Memory B cell (primary cell): Measurements from ENCODE around the gene ATXN2.
"Not testable (repeated sequence)": the region's sequence is repeated elsewhere in the genome, so short reads cannot be mapped to it uniquely, and the experiment has no call there.

Source experiments
- ATAC-seq: fragments of 150-1000 bp; cut with Tn5 transposase; 2 replicates; pipeline ENCODE4 v1.10.0; 2021; ENCODE audit warnings: low read depth, mild to moderate bottlenecking, moderate library complexity
- DNase-seq, 2 donors: peaks; one replicate each; pipeline ENCODE4 v3.0.0; 2022; ENCODE audit warnings: low spot score in 2 of 2
- H3K27ac Mint-ChIP-seq: one replicate; pipeline ENCODE4 v1.8.0; 2022; ENCODE audit warnings: mild to moderate bottlenecking, moderate library complexity, mixed read lengths
- H3K27me3 Mint-ChIP-seq: one replicate; pipeline ENCODE4 v1.8.0; 2022; ENCODE audit warnings: mixed read lengths
- H3K36me3 Mint-ChIP-seq: one replicate; pipeline ENCODE4 v1.8.0; 2022; ENCODE audit warnings: mild to moderate bottlenecking, mixed read lengths
- H3K4me1 Mint-ChIP-seq: one replicate; pipeline ENCODE4 v1.8.0; 2022; ENCODE audit warnings: mixed read lengths
- H3K4me3 Mint-ChIP-seq: one replicate; pipeline ENCODE4 v1.8.0; 2022; ENCODE audit warnings: mild to moderate bottlenecking, moderate library complexity, mixed read lengths
- H3K9me3 Mint-ChIP-seq: one replicate; pipeline ENCODE4 v1.8.0; 2022; ENCODE audit warnings: mixed read lengths

The ATXN2 gene

GRCh38 chr12:111482462-111482861 is 116.7 kb downstream of the ATXN2 start:
- no peak overlapping the region for H3K4me3 Mint-ChIP-seq
- no peaks in the 10 kb centered on the region for H3K4me1 Mint-ChIP-seq
- no peaks in the 10 kb centered on the region for H3K27me3 Mint-ChIP-seq
- DNase-seq: no peak
- no peak overlapping the region for H3K27ac Mint-ChIP-seq
- H3K36me3 Mint-ChIP-seq: peaks cover 14% of the 10 kb centered on the region
- H3K9me3 Mint-ChIP-seq: no peaks in the 10 kb centered on the region
- no peak for ATAC-seq

GRCh38 chr12:111471236-111471635 is 127.9 kb downstream of the ATXN2 start:
- Mint-ChIP-seq H3K36me3 (peaks cover 21% of the 10 kb centered on the region), H3K9me3 (no peaks in the 10 kb centered on the region), H3K4me3 (no peak overlapping the region), H3K4me1 (no peaks in the 10 kb centered on the region), H3K27ac (peak overlapping the region; percentile 55), H3K27me3 (no peaks in the 10 kb centered on the region)
- ATAC-seq: no peak
- no peak for DNase-seq

DNA sequence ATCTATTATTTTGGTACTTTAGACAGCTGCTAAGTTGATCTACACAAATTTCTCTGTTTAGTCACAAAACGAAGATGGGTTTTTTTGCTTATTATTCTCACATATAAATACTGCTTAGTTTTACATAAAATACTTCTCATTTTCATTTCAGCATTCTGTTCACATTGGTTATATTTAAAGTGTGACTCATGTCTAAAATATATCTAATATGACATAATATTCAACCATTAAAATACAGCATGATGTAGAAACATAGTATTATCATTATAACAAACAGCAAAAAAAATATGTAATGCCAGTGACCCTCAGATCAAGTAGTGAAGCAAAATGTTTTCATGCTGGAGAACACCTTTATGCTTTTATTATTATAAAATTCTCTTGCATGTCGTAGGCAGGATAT is 129.7 kb downstream of the ATXN2 start:
- DNase-seq: no peak
- H3K4me3 Mint-ChIP-seq: no peak overlapping the region
- no peak overlapping the region for H3K27ac Mint-ChIP-seq
- H3K9me3 Mint-ChIP-seq: no peaks in the 10 kb centered on the region
- H3K4me1 Mint-ChIP-seq: no peaks in the 10 kb centered on the region
- no peak for ATAC-seq
- no peaks in the 10 kb centered on the region for H3K27me3 Mint-ChIP-seq
- peaks cover 24% of the 10 kb centered on the region for H3K36me3 Mint-ChIP-seq

DNA sequence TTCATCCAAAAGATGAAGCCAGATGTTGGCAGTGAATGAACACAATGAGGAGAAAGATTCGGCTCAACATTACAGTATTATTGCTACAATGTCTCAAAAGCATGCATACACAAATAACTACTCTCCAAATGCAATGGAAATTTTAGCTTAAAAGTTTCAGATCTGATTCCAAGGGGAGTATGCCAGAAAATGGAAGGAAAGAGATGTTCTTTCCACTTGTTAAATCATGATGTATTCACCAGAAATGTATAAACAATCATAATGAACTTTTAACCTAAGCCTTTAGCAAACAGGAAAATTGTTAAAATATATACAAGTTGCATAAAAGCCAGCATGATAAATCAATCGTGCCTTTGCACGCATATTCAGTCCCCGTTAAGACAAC is 131.3 kb downstream of the ATXN2 start:
- no peaks in the 10 kb centered on the region for H3K4me1 Mint-ChIP-seq

DNA sequence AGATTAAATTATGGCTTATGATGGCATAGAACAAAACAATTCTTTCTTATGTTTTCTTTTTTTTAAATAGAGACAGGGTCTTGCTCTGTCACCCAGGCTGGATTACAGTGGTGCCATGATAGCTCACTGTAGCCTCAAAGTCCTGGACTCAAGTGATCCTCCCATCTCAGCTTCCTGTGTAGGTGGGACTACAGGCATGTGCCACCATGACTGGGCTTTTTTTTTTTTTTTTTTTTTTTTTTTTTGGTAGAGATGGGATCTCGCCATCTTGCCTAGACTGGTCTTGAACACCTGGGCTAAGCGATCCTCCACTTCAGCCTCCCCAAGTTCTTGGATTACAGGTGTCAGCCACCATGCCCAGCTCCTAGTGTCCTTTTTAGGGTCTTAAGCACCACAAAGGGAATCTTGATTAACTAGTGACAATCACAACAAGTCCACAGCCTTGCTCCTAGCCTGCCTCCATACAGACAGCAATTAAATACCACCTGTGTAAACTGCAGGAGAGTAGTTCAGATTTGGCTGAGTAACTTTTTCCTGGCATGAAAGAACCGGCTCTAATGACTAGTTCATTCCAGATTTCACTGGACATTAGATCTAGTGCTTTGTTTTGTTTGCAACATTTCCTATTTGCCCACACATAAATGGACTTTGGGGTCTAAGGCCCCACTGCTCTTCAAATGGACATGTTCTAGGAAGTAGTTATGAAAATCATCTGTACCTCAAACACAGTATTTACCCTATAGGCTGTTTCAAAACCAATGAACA is 131.8 kb downstream of the ATXN2 start:
- no peaks in the 10 kb centered on the region for H3K27me3 Mint-ChIP-seq
- no peak overlapping the region for H3K27ac Mint-ChIP-seq
- ATAC-seq (no peak), DNase-seq (no peak)
- H3K9me3 Mint-ChIP-seq: no peaks in the 10 kb centered on the region
- H3K36me3 Mint-ChIP-seq: peaks cover 18% of the 10 kb centered on the region
- H3K4me3 Mint-ChIP-seq: no peak overlapping the region
- H3K4me1 Mint-ChIP-seq: peaks cover 3% of the 10 kb centered on the region

More for the DNA sequence above, 131.3 kb downstream of the ATXN2 start:
- DNase-seq (no peak), ATAC-seq (no peak)
- H3K9me3 Mint-ChIP-seq: no peaks in the 10 kb centered on the region
- no peaks in the 10 kb centered on the region for H3K27me3 Mint-ChIP-seq
- H3K27ac Mint-ChIP-seq: no peak overlapping the region
- peaks cover 18% of the 10 kb centered on the region for H3K36me3 Mint-ChIP-seq
- no peak overlapping the region for H3K4me3 Mint-ChIP-seq

GRCh38 chr12:111462210-111462769 is 136.8 kb downstream of the ATXN2 start:
- Mint-ChIP-seq H3K27ac (no peak overlapping the region), H3K4me1 (peaks cover 4% of the 10 kb centered on the region), H3K27me3 (no peaks in the 10 kb centered on the region), H3K9me3 (no peaks in the 10 kb centered on the region), H3K4me3 (no peak overlapping the region), H3K36me3 (peaks cover 3% of the 10 kb centered on the region)
- DNase-seq: no peak
- ATAC-seq: no peak

GRCh38 chr12:111460111-111460510 is 139.0 kb downstream of the ATXN2 start:
- H3K4me3 Mint-ChIP-seq, DNase-seq, ATAC-seq, H3K27ac Mint-ChIP-seq, H3K27me3 Mint-ChIP-seq, H3K9me3 Mint-ChIP-seq, H3K36me3 Mint-ChIP-seq, H3K4me1 Mint-ChIP-seq: not testable (repeated sequence)

DNA sequence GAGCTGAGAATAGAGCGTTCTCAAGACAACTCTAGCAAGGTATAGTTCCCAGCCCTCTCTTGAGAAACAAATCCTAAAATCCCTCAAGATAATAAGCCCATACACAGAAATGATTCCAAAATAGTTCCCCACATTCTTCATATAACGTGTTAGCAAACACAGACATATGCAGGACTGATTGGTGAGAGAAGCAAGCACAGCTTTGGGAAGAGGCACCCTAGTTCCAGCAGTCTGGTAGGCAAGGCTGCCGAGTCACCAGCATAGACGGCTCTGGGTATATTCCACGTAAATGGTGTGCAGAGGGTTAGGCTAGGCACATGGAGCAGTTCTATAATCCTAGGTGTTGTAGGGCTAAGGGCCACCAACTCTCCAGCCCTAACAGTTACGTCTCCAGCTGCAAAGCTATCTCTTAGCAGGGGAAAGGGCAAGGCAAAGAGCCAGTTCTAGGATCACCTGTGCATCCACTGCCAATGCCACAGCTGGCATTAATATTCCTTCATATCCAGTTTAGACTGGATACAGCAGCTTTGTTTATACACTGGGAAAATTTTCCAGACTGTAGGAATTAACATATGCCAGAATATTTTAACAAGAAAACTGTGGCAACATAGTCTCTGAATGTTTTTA is 140.5 kb downstream of the ATXN2 start:
- H3K4me3 Mint-ChIP-seq: no peak overlapping the region
- H3K27me3 Mint-ChIP-seq: no peaks in the 10 kb centered on the region
- ATAC-seq: no peak
- DNase-seq: no peak
- peak overlapping the region; percentile 41 for H3K27ac Mint-ChIP-seq
- no peaks in the 10 kb centered on the region for H3K9me3 Mint-ChIP-seq
- peaks cover 6% of the 10 kb centered on the region for H3K36me3 Mint-ChIP-seq
- H3K4me1 Mint-ChIP-seq: peaks cover 4% of the 10 kb centered on the region

DNA sequence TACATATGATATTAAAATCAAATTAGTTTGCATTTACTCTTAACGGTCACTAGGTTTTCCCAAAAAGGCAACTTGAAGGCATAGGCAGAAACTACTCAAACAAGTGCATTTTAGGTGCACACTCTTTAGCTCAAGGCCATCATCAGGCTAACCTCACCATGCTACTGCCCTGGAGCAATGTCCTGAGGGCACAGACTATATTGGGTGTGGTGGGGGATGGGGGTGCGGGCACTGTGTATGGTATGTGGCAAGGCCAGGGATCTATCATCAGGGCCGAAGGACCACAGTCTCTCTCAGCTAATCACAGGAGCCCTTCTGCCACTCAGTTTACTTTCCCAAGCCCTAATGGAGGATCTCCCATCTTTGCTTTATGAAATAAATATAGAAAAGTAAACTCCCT is 141.5 kb downstream of the ATXN2 start:
- peaks cover 3% of the 10 kb centered on the region for H3K4me1 Mint-ChIP-seq
- DNase-seq (no peak), ATAC-seq (no peak)
- no peak overlapping the region for H3K4me3 Mint-ChIP-seq
- peaks cover 6% of the 10 kb centered on the region for H3K36me3 Mint-ChIP-seq
- H3K9me3 Mint-ChIP-seq: no peaks in the 10 kb centered on the region
- H3K27ac Mint-ChIP-seq: no peak overlapping the region
- H3K27me3 Mint-ChIP-seq: no peaks in the 10 kb centered on the region

DNA sequence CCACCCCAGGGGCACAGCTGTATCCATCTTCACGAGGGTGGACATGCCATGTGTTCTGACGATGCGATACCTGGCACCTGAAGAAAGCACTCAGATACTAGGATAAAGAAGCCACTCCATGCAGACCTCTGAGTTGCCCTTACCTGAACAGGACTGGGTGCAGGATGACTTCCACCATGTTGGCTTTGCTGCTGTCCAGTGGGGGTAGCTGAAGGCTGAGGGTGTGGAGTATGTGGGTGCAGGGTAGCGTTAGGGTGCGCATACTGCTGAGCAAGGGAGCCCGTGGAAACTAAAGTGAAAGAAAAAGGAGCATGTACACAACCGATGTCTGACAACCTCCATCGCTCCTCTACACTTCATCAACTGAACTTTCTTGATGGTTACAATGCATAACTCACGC is 142.0 kb downstream of the ATXN2 start:
- H3K9me3 Mint-ChIP-seq: no peaks in the 10 kb centered on the region
- H3K27me3 Mint-ChIP-seq: no peaks in the 10 kb centered on the region
- DNase-seq (no peak), ATAC-seq (no peak)
- no peak overlapping the region for H3K27ac Mint-ChIP-seq
- peaks cover 6% of the 10 kb centered on the region for H3K36me3 Mint-ChIP-seq
- H3K4me1 Mint-ChIP-seq: no peaks in the 10 kb centered on the region
- H3K4me3 Mint-ChIP-seq: no peak overlapping the region

- peaks cover 12% of the 10 kb centered on the region for H3K36me3 Mint-ChIP-seq
- H3K9me3 Mint-ChIP-seq: no peaks in the 10 kb centered on the region
- H3K27ac Mint-ChIP-seq: peak overlapping the region; percentile 83
- no peak overlapping the region for H3K4me3 Mint-ChIP-seq
- DNase-seq (no peak), ATAC-seq (no peak)
- no peaks in the 10 kb centered on the region for H3K27me3 Mint-ChIP-seq
- peaks cover 4% of the 10 kb centered on the region for H3K4me1 Mint-ChIP-seq
Observed at GRCh38 chr12:111455448-111456320, 143.4 kb downstream of the ATXN2 start.

DNA sequence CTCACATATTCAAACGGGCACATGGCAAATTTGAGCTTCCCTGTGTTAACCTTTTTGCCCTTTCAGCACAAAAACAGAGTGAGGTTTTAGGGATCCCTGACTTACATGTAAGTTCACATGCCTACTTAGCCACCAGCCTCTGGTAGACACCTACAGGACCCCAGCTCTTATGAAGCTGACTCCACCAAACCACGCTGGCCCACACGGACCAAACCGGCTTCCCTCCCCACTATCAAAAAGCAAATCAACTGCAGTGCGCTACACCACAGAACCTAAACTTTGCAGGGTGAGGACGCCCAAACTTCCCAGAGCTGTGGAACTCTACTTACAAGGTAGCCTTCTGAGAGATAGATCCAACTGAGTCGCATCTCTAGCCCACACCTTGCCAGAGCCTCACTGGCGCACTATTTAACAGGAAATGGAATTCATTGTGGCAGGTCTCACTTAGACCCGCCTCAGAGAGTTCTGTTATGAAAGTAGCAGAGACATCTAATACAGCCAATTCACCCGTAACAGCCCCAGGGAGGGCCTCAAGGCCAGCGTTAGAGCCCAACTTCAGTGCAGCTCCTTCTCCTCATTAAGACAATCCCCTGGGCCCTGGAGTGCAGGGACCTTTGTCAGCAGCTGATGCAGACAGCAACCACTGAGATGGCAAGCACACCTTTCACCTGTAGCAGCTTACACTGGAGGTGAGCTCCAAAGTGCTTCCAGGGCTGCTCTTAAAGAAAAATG is 144.2 kb downstream of the ATXN2 start:
- peaks cover 6% of the 10 kb centered on the region for H3K4me1 Mint-ChIP-seq
- H3K9me3 Mint-ChIP-seq: no peaks in the 10 kb centered on the region
- peaks cover 16% of the 10 kb centered on the region for H3K36me3 Mint-ChIP-seq
- no peak for DNase-seq
- peak overlapping the region; percentile 83 for H3K27ac Mint-ChIP-seq
- no peak overlapping the region for H3K4me3 Mint-ChIP-seq
- H3K27me3 Mint-ChIP-seq: no peaks in the 10 kb centered on the region
- no peak for ATAC-seq

GRCh38 chr12:111454311-111454710 is 144.8 kb downstream of the ATXN2 start:
- Mint-ChIP-seq H3K9me3 (no peaks in the 10 kb centered on the region), H3K36me3 (peaks cover 16% of the 10 kb centered on the region), H3K27ac (peak overlapping the region; percentile 83), H3K27me3 (no peaks in the 10 kb centered on the region), H3K4me1 (peaks cover 6% of the 10 kb centered on the region), H3K4me3 (no peak overlapping the region)
- ATAC-seq: no peak
- no peak for DNase-seq
